ENCODE measurements around the gene RFLNA. TPM values are rescaled to one million over a fixed set of nuclear protein-coding genes. Genes with fewer than 3 reads are reported as not detected.

Gene RFLNA
- polyA plus RNA-seq, 1 donor from 2014 or later: 9.6 TPM

DNA sequence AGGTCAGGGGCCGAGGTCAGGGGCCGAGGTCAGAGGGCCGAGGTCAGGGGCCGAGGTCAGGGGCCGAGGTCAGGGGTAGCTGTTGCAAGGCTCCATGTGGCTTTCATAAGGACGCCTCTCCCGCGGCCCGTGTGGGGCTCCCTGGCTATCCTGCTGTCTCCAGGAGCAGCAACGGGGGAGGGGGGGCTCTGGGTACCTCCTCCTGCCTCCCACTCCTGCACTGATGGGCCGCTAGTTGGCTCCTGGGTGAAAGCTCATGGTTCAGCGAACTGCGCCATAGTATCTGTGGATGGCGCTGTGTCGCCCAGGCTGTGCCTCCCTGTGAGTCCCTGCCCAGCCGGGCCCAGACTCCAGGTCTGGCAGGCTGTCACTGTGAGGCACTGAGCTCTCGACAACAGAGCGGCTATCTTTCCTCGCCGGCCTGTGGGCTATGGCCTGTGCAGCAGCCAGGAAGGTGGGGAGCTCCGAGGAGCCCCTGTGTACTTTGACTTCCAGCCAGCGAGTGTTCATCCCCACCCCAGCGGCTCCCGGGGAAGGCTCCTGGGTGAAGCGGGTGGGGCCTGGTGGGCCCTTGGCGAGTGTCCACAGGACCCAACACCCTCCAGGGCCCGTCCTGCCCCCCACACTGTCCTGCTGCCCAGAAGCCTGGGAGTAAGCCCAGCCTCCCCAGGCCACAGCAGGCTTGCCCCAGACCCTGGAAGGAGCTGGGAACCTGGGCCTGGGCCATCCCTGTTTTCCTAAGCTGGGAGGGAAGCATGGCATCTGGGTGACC lies 8.1 kb downstream of the RFLNA start:
- TF ChIP-seq RAD21 (conservative IDR thresholded peaks at IDR 0.05) (no peak), POLR2AphosphoS5 (IDR thresholded peaks at IDR 0.05) (no peak), EZH2 (IDR thresholded peaks at IDR 0.05; ENCODE audit: borderline replicate concordance, insufficient read depth, low read length, poor library complexity, severe bottlenecking) (no peak), SMC3 (conservative IDR thresholded peaks at IDR 0.05; ENCODE audit: poor library complexity) (no peak), TAF1 (IDR thresholded peaks at IDR 0.05; ENCODE audit: low read depth) (no peak), MXI1 (conservative IDR thresholded peaks at IDR 0.05; ENCODE audit: poor library complexity, severe bottlenecking) (no peak), EP300 (conservative IDR thresholded peaks at IDR 0.05; ENCODE audit: poor library complexity, severe bottlenecking) (no peak)
- TF ChIP-seq, protein P1, sequence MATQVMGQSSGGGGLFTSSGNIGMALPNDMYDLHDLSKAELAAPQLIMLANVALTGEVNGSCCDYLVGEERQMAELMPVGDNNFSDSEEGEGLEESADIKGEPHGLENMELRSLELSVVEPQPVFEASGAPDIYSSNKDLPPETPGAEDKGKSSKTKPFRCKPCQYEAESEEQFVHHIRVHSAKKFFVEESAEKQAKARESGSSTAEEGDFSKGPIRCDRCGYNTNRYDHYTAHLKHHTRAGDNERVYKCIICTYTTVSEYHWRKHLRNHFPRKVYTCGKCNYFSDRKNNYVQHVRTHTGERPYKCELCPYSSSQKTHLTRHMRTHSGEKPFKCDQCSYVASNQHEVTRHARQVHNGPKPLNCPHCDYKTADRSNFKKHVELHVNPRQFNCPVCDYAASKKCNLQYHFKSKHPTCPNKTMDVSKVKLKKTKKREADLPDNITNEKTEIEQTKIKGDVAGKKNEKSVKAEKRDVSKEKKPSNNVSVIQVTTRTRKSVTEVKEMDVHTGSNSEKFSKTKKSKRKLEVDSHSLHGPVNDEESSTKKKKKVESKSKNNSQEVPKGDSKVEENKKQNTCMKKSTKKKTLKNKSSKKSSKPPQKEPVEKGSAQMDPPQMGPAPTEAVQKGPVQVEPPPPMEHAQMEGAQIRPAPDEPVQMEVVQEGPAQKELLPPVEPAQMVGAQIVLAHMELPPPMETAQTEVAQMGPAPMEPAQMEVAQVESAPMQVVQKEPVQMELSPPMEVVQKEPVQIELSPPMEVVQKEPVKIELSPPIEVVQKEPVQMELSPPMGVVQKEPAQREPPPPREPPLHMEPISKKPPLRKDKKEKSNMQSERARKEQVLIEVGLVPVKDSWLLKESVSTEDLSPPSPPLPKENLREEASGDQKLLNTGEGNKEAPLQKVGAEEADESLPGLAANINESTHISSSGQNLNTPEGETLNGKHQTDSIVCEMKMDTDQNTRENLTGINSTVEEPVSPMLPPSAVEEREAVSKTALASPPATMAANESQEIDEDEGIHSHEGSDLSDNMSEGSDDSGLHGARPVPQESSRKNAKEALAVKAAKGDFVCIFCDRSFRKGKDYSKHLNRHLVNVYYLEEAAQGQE (IDR thresholded peaks at IDR 0.05; ENCODE audit: borderline replicate concordance): no peak
- TF ChIP-seq, protein P2, sequence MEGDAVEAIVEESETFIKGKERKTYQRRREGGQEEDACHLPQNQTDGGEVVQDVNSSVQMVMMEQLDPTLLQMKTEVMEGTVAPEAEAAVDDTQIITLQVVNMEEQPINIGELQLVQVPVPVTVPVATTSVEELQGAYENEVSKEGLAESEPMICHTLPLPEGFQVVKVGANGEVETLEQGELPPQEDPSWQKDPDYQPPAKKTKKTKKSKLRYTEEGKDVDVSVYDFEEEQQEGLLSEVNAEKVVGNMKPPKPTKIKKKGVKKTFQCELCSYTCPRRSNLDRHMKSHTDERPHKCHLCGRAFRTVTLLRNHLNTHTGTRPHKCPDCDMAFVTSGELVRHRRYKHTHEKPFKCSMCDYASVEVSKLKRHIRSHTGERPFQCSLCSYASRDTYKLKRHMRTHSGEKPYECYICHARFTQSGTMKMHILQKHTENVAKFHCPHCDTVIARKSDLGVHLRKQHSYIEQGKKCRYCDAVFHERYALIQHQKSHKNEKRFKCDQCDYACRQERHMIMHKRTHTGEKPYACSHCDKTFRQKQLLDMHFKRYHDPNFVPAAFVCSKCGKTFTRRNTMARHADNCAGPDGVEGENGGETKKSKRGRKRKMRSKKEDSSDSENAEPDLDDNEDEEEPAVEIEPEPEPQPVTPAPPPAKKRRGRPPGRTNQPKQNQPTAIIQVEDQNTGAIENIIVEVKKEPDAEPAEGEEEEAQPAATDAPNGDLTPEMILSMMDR (IDR thresholded peaks at IDR 0.05; ENCODE audit: poor library complexity, severe bottlenecking): no peak
- H3K4me3 ChIP-seq (ENCODE audit: low read length): no peak overlapping the region
- H4K20me1 ChIP-seq (ENCODE audit: insufficient read depth): no peaks in the 10 kb centered on the region
- H3K4me2 ChIP-seq (ENCODE audit: low read length): no peak overlapping the region
- no peak overlapping the region for H3K9ac ChIP-seq (ENCODE audit: low read length)
- H3K36me3 ChIP-seq (ENCODE audit: insufficient read depth, low read length): no peaks in the 10 kb centered on the region
- no peaks in the 10 kb centered on the region for H3K27me3 ChIP-seq (ENCODE audit: insufficient read depth, low read depth, low read length)
- no peaks in the 10 kb centered on the region for H3K9me2 ChIP-seq (ENCODE audit: insufficient read depth, low read length)
- no peaks in the 10 kb centered on the region for H3K9me3 ChIP-seq (ENCODE audit: low read length)
- no peak overlapping the region for H3K27ac ChIP-seq (ENCODE audit: low read length)
- H2AFZ ChIP-seq (ENCODE audit: low read depth, low read length): no peak overlapping the region
- no peaks in the 10 kb centered on the region for H3K79me2 ChIP-seq (replicated peaks; ENCODE audit: insufficient read depth, low read length)
- H3F3A ChIP-seq (ENCODE audit: insufficient read depth, low read length, poor library complexity, severe bottlenecking): no peaks in the 10 kb centered on the region

DNA sequence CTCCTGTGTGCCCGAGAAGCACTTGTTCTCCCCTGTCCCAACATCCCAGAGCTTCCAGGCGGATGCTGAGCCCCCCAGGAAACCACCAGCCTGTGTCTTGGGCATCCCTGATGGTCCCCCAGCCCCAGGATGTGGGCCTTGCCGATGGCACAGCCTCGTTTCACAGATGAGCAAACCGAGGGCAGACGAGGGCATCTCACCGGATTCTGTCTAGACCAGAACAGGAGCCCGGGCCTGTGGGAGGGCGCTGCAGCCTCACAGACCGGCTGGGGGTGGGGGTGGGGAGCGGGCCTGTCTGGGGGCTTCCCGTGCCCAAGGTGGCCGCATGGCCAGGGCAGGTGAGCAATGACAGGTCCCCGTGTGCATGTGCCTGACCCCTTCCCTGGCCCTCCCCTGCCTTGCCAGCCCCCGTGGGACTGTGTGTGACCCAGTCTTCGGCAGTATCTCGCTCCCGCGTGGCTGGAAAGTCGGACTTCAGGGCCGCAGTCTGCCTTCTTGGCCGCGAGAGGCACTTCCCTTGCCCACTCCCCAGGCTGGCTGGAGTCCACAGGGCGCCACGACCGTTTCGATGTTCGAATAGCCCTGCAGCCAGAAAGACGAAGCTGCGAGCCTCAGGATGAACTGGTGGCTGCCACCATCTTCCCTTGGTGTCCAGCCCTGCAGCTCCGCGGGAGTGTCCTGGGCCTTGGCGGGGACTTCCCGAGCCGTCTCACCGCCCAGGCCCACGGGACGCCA lies 8.9 kb downstream of the RFLNA start:
- Histone ChIP-seq H3K27ac (ENCODE audit: low read length) (no peak overlapping the region), H3K27me3 (ENCODE audit: insufficient read depth, low read depth, low read length) (no peaks in the 10 kb centered on the region), H3K9me3 (ENCODE audit: low read length) (no peaks in the 10 kb centered on the region), H2AFZ (ENCODE audit: low read depth, low read length) (no peak overlapping the region), H3K9me2 (ENCODE audit: insufficient read depth, low read length) (no peaks in the 10 kb centered on the region), H3F3A (ENCODE audit: insufficient read depth, low read length, poor library complexity, severe bottlenecking) (no peaks in the 10 kb centered on the region), H3K4me2 (ENCODE audit: low read length) (no peak overlapping the region), H3K79me2 (replicated peaks; ENCODE audit: insufficient read depth, low read length) (no peaks in the 10 kb centered on the region), H4K20me1 (ENCODE audit: insufficient read depth) (no peaks in the 10 kb centered on the region), H3K36me3 (ENCODE audit: insufficient read depth, low read length) (no peaks in the 10 kb centered on the region), H3K9ac (ENCODE audit: low read length) (no peak overlapping the region), H3K4me3 (ENCODE audit: low read length) (no peak overlapping the region)
- no peak for TF ChIP-seq EP300 (conservative IDR thresholded peaks at IDR 0.05; ENCODE audit: poor library complexity, severe bottlenecking)
